ENCODE data around the gene TICRR.

- TF ChIP-seq PKNOX1 (IDR thresholded peaks at IDR 0.05) (no peak), FOXK2 (IDR thresholded peaks at IDR 0.05) (no peak), FOXA1 (IDR thresholded peaks at IDR 0.05) (no peak), SP1 (IDR thresholded peaks at IDR 0.05) (no peak), ELF4 (IDR thresholded peaks at IDR 0.05) (no peak)
These were observed 73.8 kb downstream of the TICRR start for GRCh38 chr15:89649013-89649625.
